ENCODE results near the gene GNPTAB. TPM values are rescaled to one million over a fixed set of nuclear protein-coding genes. Genes with fewer than 3 reads are reported as not detected.

GNPTAB gene
- total RNA-seq, 4 donors from 2014 or later: 26.0 to 64.4 (median 34.3) TPM

- no peak for TF ChIP-seq CTCF (IDR thresholded peaks at IDR 0.05; ENCODE audit: low read depth)
These were observed 24.5 kb downstream of the GNPTAB start for GRCh38 chr12:101806265-101806664.

GRCh38 chr12:101804409-101804808 lies 26.4 kb downstream of the GNPTAB start:
- TF ChIP-seq CTCF (IDR thresholded peaks at IDR 0.05; ENCODE audit: low read depth): no peak

- no peak for TF ChIP-seq CTCF (IDR thresholded peaks at IDR 0.05; ENCODE audit: low read depth)
These were observed 26.8 kb downstream of the GNPTAB start for GRCh38 chr12:101803978-101804377.

GRCh38 chr12:101802486-101802885 lies 28.3 kb downstream of the GNPTAB start:
- no peak for TF ChIP-seq CTCF (IDR thresholded peaks at IDR 0.05; ENCODE audit: low read depth)

GRCh38 chr12:101799774-101800173 lies 31.0 kb downstream of the GNPTAB start:
- TF ChIP-seq CTCF (IDR thresholded peaks at IDR 0.05; ENCODE audit: low read depth): no peak

GRCh38 chr12:101795786-101796185 lies 35.0 kb downstream of the GNPTAB start:
- TF ChIP-seq CTCF (IDR thresholded peaks at IDR 0.05; ENCODE audit: low read depth): no peak

- no peak for TF ChIP-seq CTCF (IDR thresholded peaks at IDR 0.05; ENCODE audit: low read depth)
These were observed 35.7 kb downstream of the GNPTAB start for GRCh38 chr12:101795013-101795412.

Measured in subcutaneous adipose tissue (tissue), 4 donors.